Measurements from ENCODE around the gene WDR53. TPM values are rescaled to one million over a fixed set of nuclear protein-coding genes. Genes with fewer than 3 reads are reported as not detected.
"Not testable (repeated sequence)": the region's sequence is repeated elsewhere in the genome, so short reads cannot be mapped to it uniquely, and the experiment has no call there.

WDR53 gene
- total RNA-seq, 2 donors from 2014 or later = 16.2 to 23.2 TPM

DNA sequence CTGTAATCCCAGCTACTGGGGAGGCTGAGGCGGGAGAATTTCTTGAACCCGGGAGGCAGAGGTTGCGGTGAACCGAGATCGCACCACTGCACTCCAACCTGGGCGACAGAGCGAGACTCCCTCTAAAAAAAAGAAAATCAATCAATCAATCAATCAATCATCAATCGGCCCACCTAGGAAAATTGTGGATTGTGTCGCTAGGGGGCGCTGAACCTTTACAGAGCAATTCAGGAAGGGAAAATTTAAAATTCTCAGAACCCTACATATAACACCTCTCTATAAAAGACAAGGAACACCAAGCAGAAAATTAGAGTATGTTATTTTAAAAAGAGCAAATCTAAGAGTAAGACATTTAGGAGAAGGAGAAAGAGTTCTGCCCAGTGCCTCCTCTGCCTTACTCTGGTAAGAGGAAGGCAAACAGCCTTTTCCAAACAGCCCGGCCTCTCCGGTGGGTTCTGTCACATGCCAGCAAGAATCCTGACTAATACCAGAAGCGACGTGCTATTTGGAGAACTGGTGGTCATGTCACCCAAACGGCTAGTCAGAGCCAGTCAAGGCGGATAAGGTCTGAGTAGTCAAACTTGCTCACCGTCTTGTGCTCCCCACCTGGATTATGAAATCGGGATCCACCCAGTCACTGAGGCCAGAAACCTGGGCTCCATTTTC lies 30.9 kb downstream of the WDR53 start:
- DNase-seq (ENCODE audit: low spot score in 2 of 2) (peak in 1 of 2 donors; percentile 75), ATAC-seq (peak in 1 of 2 donors; percentile 37)
- Mint-ChIP-seq H3K9me3 (no peaks in the 10 kb centered on the region), H3K36me3 (no peaks in the 10 kb centered on the region), H3K27ac (no peak overlapping the region)

DNA sequence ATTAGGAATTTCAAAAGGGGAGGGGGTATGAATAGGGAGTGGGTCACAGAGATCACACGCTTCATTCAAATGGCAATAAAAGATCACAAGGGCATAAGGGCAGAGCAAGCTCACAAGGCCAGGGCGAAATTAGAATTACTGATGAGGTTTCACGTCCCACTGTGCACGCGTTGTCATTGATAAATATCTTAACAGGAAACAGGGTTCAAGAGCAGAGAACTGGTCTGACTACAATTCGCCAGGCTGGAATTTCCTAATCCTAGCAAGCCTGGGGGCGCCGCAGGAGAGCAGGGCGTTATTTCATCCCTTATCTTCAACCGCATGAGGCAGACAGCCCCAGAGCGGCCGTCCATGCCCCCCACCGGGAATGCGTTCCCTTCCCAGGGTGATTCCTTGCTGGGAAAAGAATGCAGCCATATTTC lies 35.1 kb downstream of the WDR53 start:
- DNase-seq (ENCODE audit: low spot score in 2 of 2) (no peak), ATAC-seq (no peak)
- Mint-ChIP-seq H3K36me3 (peaks cover 5 to 6% of the 10 kb centered on the region in 2 donors), H3K27ac (no peak overlapping the region), H3K9me3 (peaks cover 6% of the 10 kb centered on the region in 2 donors)

DNA sequence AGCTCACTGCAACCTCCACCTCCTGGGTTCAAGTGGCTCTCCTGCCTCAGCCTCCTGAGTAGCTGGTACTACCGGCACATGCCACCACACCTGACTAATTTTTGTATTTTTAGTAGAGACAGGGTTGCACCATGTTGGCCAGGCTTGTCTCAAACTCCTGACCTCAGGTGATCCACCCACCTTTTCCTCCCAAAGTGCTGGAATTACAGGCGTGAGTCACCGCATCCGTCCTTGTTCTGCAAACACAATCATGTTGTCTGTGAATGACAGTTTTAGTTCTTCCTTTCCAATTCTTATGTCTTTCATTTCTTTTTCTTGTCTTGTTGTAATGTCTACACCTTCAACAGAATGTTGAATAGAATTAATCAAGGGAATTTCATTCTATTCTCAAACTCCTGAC lies 36.9 kb downstream of the WDR53 start:
- peaks cover 6% of the 10 kb centered on the region in 2 donors for H3K9me3 Mint-ChIP-seq
- DNase-seq (ENCODE audit: low spot score in 2 of 2) (no peak), ATAC-seq (no peak)
- H3K27ac Mint-ChIP-seq = no peak overlapping the region
- H3K36me3 Mint-ChIP-seq = peaks cover 5 to 6% of the 10 kb centered on the region in 2 donors

DNA sequence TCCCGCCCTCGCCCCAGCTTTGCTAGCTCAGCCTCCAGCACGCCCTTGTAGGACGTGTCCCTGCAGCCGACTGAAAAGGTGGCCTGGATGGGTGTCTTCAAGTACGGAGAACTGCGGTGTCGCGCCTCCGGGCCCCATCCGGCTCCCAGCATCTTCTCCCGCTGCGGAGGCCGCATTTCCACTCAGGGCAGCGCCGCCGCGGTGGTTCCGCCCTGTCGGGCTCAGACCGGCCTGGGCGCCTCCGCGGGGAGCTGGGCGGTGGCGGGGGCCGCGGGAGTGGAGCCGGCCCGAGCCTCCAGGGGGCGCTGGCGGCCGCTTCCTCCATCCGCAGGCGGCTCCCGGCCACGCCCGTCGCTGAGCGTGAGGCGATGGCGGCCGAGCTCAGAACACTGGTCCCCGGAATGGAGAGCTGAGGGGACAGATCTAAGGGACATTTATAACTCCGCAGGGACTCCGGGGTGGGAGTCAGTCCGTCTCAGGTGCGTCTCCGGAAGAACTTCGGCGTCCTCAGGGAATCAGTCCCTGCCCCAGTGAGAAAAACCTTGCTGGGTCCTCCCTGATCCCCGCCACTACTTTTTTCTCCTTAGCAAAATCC lies 39.6 kb downstream of the WDR53 start:
- Mint-ChIP-seq H3K27ac (no peak overlapping the region), H3K9me3 (peaks cover 6% of the 10 kb centered on the region in 2 donors), H3K36me3 (peaks cover 5 to 6% of the 10 kb centered on the region in 2 donors)
- ATAC-seq (peak; percentile 97 to 98), DNase-seq (ENCODE audit: low spot score in 2 of 2) (peak; percentile 80 to 95)

DNA sequence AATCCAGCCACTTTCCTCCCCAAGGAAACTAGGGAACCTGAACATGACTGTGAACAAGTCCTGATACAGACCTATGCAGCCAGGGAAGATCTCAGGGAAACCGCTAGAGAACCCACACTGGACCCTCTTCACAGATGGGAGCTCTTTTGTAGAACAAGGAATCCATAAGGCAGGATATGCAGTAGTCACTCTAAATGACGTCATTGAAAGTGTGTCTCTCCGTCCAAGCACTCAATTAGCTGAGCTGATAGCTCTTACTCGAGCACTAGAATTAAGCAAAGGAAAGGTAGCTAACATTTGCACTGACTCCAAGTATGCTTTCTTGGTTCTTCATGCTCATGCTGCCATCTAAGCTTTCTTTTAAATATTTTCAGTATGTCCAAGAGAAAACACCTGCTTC lies 43.2 kb downstream of the WDR53 start:
- Mint-ChIP-seq H3K9me3 (peaks cover 14 to 19% of the 10 kb centered on the region in 2 donors), H3K27ac (no peak overlapping the region), H3K36me3 (peaks cover 18 to 27% of the 10 kb centered on the region in 2 donors)
- ATAC-seq (no peak), DNase-seq (ENCODE audit: low spot score in 2 of 2) (no peak)

DNA sequence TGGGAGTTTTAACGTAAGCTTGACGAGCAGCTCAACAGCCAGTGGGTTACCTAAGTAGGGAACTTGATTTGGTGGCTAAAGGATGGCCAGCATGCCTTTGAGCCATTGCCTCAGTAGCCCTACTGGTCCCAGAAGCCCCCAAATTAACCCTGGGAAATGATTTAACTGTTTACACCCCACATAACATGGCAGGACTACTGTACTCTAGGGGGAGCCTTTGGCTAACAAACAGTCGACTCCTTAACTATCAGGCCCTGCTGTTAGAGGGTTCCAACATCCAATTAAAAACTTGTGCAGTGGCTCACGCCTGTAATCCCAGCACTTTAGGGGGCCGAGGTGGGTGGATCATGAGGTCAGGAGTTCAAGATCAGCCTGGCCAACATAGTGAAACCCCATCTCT lies 43.8 kb downstream of the WDR53 start:
- DNase-seq (ENCODE audit: low spot score in 2 of 2) (no peak), ATAC-seq (no peak)
- Mint-ChIP-seq H3K36me3 (peaks cover 24 to 33% of the 10 kb centered on the region in 2 donors), H3K27ac (no peak overlapping the region), H3K9me3 (peaks cover 19 to 25% of the 10 kb centered on the region in 2 donors)

DNA sequence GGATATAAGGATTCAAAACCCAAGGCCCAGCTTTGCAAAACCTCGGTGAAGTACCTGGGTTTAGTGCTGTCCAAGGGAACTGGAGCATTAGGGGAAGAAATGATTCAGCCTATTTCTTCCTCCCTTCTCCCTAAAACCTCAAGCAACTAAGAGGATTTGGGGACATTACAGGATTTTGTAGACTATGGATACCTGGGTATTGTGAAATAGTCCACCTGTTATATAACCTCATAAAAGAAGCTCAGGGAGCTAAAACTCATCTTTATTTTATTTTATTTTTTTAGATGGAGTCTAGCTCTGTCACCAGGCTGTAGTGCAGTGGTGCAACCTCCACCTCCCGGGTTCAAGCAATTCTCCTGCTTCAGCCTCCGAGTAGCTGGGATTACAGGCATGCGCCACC lies 44.5 kb downstream of the WDR53 start:
- DNase-seq (ENCODE audit: low spot score in 2 of 2) = no peak

DNA sequence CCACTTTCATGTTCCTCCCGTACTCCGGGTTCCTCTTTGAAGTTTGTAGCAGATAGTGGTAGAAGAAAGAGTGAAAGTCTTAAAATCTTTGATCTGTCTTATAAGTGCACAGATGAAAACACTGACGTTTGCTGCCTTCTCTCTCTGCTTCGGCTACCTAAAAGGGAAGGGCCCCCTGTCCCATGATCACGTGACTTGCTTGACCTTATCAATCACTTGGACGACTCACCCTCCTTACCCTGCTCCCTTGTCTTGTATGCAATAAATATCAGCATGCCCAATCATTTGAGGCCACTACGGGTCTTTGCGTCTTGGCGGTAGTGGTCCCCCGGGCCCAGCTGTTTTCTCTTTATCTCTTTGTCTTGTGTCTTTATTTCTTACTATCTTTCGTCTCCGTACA lies 47.1 kb downstream of the WDR53 start:
- H3K27ac Mint-ChIP-seq; DNase-seq (ENCODE audit: low spot score in 2 of 2); ATAC-seq: not testable (repeated sequence)
- Mint-ChIP-seq H3K9me3 (peaks cover 31 to 37% of the 10 kb centered on the region in 2 donors), H3K36me3 (peaks cover 40 to 46% of the 10 kb centered on the region in 2 donors)

More for the DNA sequence above, 44.5 kb downstream of the WDR53 start:
- Mint-ChIP-seq H3K36me3 (peaks cover 31 to 40% of the 10 kb centered on the region in 2 donors), H3K27ac (no peak overlapping the region), H3K9me3 (peaks cover 26 to 32% of the 10 kb centered on the region in 2 donors)
- no peak for ATAC-seq

DNA sequence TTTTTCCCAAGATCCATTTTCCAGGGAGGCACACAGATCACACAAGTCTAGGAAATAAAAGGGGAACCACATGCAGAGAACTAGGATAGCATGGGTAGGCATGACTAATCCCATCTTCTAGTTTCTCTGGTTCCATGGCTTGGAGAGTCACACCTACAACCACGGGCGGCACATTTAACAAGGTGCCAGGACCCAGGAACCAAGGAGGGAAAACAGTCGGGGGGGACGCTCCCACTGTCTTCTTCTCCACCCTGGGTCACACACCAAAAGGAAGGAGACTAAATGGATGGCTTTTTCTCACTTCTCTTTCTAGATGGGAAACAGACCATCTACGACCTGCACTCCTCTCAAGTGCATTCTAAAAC lies 48.7 kb downstream of the WDR53 start:
- ATAC-seq (peak in 1 of 2 donors; percentile 13), DNase-seq (ENCODE audit: low spot score in 2 of 2) (peak in 1 of 2 donors; percentile 45)
- peaks cover 47 to 50% of the 10 kb centered on the region in 2 donors for H3K36me3 Mint-ChIP-seq
- peaks cover 34 to 41% of the 10 kb centered on the region in 2 donors for H3K9me3 Mint-ChIP-seq
- H3K27ac Mint-ChIP-seq = no peak overlapping the region

DNA sequence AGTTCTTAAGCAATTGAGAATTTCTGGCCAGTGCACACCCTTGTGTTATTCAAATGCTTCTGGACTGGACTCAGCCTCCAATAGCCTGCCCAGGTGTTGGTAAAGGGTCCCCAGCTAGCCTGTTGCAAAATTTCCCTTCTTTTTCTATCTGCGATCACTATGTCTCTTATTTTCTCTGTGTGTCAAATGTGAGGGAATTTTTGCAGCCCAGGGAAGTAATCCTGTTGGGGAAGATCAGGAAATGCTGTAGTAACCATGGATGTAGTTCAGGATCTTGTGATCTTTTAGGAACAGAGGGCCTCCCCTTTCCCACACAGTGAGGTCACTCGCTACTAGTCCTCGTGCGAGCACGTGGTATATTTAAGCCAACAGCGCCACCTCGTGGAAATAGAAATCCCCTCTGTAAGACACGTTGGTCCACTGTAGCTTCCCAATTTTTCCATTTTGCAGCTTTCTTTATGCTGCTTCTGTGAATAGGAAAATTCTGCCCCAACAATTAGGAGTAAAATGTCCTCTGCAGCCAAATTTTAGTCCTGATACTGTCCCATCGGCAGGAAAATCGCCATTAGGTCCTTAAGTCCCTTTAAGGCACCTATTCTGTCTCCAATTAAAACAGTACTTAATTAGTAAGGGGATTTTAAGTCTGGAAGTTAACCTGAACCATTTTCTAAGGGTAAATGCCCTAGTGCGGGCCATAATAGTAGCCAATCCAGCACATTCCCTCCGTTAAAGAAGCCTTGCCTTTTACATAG lies 49.2 kb downstream of the WDR53 start:
- ATAC-seq (peak; percentile 85 to 95), DNase-seq (ENCODE audit: low spot score in 2 of 2) (peak in 1 of 2 donors; percentile 75)
- Mint-ChIP-seq H3K27ac (no peak overlapping the region), H3K36me3 (peaks cover 49 to 50% of the 10 kb centered on the region in 2 donors), H3K9me3 (peaks cover 35 to 43% of the 10 kb centered on the region in 2 donors)

DNA sequence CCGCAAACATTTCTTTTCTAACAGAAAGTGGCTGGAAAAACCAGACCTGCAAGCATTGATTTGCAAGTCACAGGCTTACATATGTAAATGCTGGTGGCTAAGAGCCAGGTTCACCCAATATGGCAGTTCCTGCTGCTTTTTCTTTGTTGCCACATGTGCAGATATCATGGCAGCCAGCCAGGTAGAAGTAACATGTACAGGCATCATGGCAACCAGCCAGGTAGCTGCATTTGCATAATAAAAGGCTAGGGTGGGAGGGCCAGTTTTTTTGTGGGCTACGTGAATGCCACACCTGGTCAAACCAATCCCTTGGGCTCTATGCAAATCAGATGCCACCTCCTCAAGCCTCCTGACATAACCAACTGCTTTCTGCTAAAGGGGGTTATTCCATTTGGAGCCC lies 50.4 kb downstream of the WDR53 start:
- no peak for ATAC-seq

DNA sequence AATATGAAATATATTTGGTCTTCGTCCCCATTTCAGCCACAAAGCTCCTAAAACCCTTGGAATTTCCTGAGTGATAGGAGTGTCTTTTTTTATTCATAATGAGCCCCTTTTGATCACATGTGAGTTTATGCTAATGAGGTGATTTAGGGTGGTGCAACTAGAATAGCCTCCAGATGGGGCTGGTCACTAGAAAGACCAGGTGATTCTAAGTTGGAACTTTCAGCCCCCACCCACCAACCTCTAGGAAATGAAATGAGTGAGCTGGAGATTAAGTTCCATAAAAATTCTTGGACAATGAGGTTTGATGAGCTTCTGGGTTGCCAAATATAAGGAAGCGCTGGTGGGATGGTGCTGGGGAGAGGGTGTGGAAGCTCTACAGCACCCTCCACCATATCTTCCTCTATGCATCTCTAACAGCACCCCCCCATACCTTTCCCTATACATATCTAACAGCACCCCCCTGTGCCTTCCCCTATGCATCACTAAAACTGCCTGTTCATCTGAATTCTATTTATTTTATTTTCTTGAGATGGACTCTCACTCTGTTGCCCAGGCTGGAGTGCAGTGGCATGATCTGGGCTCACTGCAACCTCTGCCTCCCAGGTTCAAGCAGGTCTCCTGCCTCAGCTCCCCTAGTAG lies 51.1 kb downstream of the WDR53 start:
- DNase-seq (ENCODE audit: low spot score in 2 of 2) (no peak), ATAC-seq (no peak)
- Mint-ChIP-seq H3K9me3 (peaks cover 39 to 47% of the 10 kb centered on the region in 2 donors), H3K27ac (no peak overlapping the region), H3K36me3 (peaks cover 43 to 53% of the 10 kb centered on the region in 2 donors)

More for the DNA sequence above, 50.4 kb downstream of the WDR53 start:
- H3K36me3 Mint-ChIP-seq = peaks cover 49 to 53% of the 10 kb centered on the region in 2 donors
- DNase-seq (ENCODE audit: low spot score in 2 of 2) = no peak
- H3K27ac Mint-ChIP-seq = no peak overlapping the region
- H3K9me3 Mint-ChIP-seq = peaks cover 39 to 47% of the 10 kb centered on the region in 2 donors

DNA sequence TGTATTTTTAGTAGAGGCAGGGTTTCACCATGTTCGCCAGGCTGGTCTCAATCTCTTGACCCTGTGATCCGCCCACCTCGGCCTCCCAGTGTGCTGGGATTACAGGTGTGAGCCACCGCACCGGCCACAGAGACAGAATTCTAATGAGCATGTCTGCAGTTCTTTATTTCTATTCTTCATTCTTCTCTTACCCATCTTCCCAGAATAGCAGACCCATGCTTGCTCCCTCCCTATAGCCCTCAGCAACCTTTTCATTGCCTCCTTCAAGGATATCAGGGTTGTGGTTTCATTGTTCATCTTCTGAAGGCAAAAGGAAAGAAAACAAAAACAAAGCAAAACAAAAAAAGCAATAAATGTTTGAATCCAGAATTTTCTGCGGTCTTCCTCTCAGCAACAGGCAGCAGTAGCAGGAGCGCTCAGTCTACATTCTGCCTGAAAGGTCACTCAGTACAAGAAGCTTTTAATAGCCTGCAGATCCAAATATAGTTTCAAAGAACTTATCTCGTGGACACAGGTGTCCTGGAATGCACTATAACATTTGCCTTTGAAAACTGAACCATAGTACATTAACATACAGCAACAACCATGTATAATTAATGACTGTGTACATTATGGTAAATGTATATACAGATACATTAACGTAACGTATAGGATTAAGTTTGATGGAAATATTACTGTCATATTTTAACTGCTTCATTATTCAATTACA lies 53.3 kb downstream of the WDR53 start, which contains the start of gene SMCO1:
SMCO1 (minus strand) TSS at position 434 of the 709 bp plus-strand sequence; CDS start at position 297, 137 bp downstream.
- Mint-ChIP-seq H3K9me3 (peaks cover 24 to 28% of the 10 kb centered on the region in 2 donors), H3K36me3 (peaks cover 22 to 35% of the 10 kb centered on the region in 2 donors), H3K27ac (no peak within 1 kb of the TSS)
- no peak for ATAC-seq
- no peak for DNase-seq (ENCODE audit: low spot score in 2 of 2)

DNA sequence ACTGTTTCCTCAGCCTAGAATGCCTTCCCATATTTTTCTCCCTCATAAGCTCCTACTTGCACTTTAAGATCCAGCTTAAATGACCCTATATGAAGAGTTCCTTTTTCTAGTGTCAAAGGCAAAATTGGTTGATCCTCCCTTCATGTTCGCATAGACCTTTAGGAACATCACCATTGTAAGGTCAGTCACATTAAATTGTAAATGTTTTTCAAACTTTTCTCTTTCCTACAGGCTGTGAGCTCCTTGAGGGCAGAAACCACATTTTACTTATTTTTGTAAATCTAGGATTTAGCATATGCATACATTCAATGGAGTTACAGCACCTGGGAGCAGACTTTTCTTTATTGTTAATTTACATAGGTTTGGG lies 54.0 kb downstream of the WDR53 start:
- DNase-seq (ENCODE audit: low spot score in 2 of 2) (no peak), ATAC-seq (no peak)
- no peak overlapping the region for H3K27ac Mint-ChIP-seq
- H3K9me3 Mint-ChIP-seq = peaks cover 19 to 20% of the 10 kb centered on the region in 2 donors
- H3K36me3 Mint-ChIP-seq = peaks cover 15 to 27% of the 10 kb centered on the region in 2 donors

DNA sequence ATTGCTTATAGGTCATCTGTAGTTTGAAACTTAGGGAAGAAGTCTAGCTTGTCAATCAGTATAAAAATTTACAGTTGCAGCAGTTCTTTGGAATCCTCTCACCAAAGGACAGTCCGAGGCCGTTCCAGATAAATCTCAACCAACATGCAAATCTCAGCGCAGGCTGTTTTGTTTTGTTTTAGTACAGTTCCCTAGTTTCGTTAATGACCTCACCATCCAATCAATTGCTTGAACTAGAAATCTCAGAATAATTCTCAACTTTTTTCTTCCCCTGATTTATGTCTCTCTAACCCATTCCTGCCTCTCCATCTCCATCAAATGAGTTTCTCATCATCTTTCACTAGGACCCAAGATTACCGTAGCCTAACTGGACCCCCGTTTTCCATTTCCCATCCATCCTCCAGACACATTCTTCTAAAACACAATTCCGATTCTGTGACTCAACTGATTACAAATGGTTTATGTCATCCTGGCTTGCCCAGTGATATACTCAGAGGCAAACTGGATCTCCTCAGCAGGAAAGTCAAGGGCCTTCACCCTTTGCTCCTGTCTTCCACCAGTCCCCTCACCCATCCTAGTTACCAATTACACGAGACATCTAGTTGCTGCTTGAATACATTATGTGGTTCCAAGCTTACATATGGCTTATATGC lies 54.5 kb downstream of the WDR53 start:
- ATAC-seq = no peak
- Mint-ChIP-seq H3K36me3 (peaks cover 10 to 22% of the 10 kb centered on the region in 2 donors), H3K9me3 (peaks cover 14 to 15% of the 10 kb centered on the region in 2 donors), H3K27ac (no peak overlapping the region)
- no peak for DNase-seq (ENCODE audit: low spot score in 2 of 2)
